Activated CD4-positive, alpha-beta T cell treated with anti-CD3 and anti-CD28 coated beads for 36 hours (primary cell): ENCODE results near the gene SGIP1. TPM values are rescaled to one million over a fixed set of nuclear protein-coding genes. Genes with fewer than 3 reads are reported as not detected.

Experiments
- ATAC-seq: fragments of 200-7000 bp; cut with Tn5 transposase; one replicate; pipeline ENCODE4 v1.10.0; 2021; ENCODE audit warnings: mild to moderate bottlenecking, moderate library complexity
- CTCF ChIA-PET: fragments of 350-600 bp; sonication (Branson Sonifier 250); formaldehyde crosslinking; loops from one replicate; lab custom pipeline; 2021; ENCODE audit warnings: antibody characterized with exemption; lab: Charles Lee
- POLR2A ChIA-PET: fragments of 350-600 bp; sonication (Branson Sonifier 250); formaldehyde crosslinking; loops from one replicate; lab custom pipeline; 2021; ENCODE audit warnings: antibody characterized with exemption, inconsistent platforms; lab: Charles Lee
- DNase-seq: peaks from one replicate; pipeline ENCODE4 v3.0.0-alpha.2; 2020
- H3K27ac Mint-ChIP-seq: one replicate; pipeline ENCODE4 v1.8.0; 2021; ENCODE audit warnings: mixed read lengths
- H3K27me3 Mint-ChIP-seq: one replicate; pipeline ENCODE4 v1.8.0; 2021; ENCODE audit warnings: mixed read lengths
- H3K36me3 Mint-ChIP-seq: one replicate; pipeline ENCODE4 v1.8.0; 2021; ENCODE audit warnings: low read depth, mixed read lengths
- H3K4me1 Mint-ChIP-seq: one replicate; pipeline ENCODE4 v1.8.0; 2021; ENCODE audit warnings: mixed read lengths
- H3K4me3 Mint-ChIP-seq: one replicate; pipeline ENCODE4 v1.8.0; 2021; ENCODE audit warnings: mild to moderate bottlenecking, moderate library complexity, mixed read lengths
- H3K9me3 Mint-ChIP-seq: one replicate; pipeline ENCODE4 v1.8.0; 2021; ENCODE audit warnings: low read depth, mixed read lengths
- intact Hi-C, 2 experiments: fragments of 100-400 bp; cut with DNase I in 1 of 2; cut with micrococcal nuclease in 1 of 2; formaldehyde crosslinking; loops; one replicate each; pipeline versions ENCODE4 v1.14.2 to v1.15.1; 2022 to 2024; cut with DNase I, micrococcal nuclease
- total RNA-seq, 2 experiments: library from RNA; stranded (reverse); gene quantifications; one replicate each; pipeline ENCODE4 v1.2.3, GENCODE V29; 2021

The SGIP1 gene
- total RNA-seq, 2 experiments from 2014 or later, result 0.02 to 0.05 TPM

DNA sequence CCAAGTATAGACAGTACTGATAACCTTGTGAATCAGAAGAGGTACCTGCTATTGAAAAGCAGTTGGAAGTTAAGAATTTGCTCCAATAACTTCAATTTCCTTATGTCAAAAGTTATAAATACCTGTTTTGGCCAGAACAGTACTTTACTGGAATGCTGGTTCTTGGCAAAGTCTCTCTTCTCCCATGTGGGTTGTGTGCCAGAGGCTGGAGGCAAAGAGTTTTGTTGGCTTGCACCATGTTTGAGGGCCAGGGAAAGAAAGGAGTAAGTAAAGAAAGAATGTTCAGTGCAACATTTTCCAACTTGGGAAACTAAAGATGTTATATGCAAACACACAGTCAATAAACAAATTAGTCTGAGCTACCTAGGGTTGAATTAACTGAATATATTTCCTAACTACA, 151.3 kb downstream of the SGIP1 start:
- DNase-seq (no peak), ATAC-seq (no peak)
- CTCF ChIA-PET, result interaction anchor here (1.1 to 1.2 kb wide), 2 partner anchors 39 to 41 kb away, joined by 3 read pairs; no protein-coding TSS in a partner anchor
- no peaks in the 10 kb centered on the region for H3K9me3 Mint-ChIP-seq
- peaks cover 4% of the 10 kb centered on the region for H3K27me3 Mint-ChIP-seq
- H3K4me1 Mint-ChIP-seq, result no peaks in the 10 kb centered on the region
- H3K4me3 Mint-ChIP-seq, result no peak overlapping the region
- no peak overlapping the region for H3K27ac Mint-ChIP-seq
- H3K36me3 Mint-ChIP-seq, result no peaks in the 10 kb centered on the region
- intact Hi-C loops, result no loop called here
- POLR2A ChIA-PET, result no interaction called here

GRCh38 chr1:66685670-66686069, 151.7 kb downstream of the SGIP1 start:
- Mint-ChIP-seq H3K4me1 (no peaks in the 10 kb centered on the region), H3K4me3 (no peak overlapping the region), H3K27ac (no peak overlapping the region), H3K27me3 (peaks cover 4% of the 10 kb centered on the region), H3K36me3 (no peaks in the 10 kb centered on the region), H3K9me3 (no peaks in the 10 kb centered on the region)
- ChIA-PET POLR2A (no interaction called here), CTCF (no interaction called here)
- intact Hi-C loops, result no loop called here
- DNase-seq, result no peak
- no peak for ATAC-seq

DNA sequence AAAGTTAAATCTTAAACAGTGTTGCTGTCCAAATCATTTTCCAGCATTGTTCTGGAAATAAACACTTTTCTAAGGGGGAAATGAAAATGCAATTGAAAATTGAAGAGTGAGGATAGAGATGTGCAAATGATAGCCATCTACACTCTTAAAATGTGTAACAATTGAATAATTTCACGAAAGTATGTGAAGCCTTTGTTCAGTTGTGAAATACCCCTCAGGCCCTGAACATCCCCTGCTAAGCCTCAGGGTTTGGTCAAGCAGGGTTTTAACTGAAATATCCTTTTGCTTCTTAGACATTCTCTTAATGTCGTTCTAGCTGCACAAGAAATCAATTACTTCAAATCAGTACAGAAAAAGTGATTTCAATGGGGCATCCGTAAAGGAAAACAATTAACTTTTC, 152.5 kb downstream of the SGIP1 start:
- peaks cover 5% of the 10 kb centered on the region for H3K27me3 Mint-ChIP-seq
- ChIA-PET CTCF (no interaction called here), POLR2A (no interaction called here)
- H3K36me3 Mint-ChIP-seq, result no peaks in the 10 kb centered on the region
- H3K9me3 Mint-ChIP-seq, result no peaks in the 10 kb centered on the region
- no peak for DNase-seq
- no peak overlapping the region for H3K27ac Mint-ChIP-seq
- ATAC-seq, result no peak
- intact Hi-C loops, result no loop called here
- H3K4me1 Mint-ChIP-seq, result no peaks in the 10 kb centered on the region
- H3K4me3 Mint-ChIP-seq, result no peak overlapping the region

- no peaks in the 10 kb centered on the region for H3K9me3 Mint-ChIP-seq
- H3K4me1 Mint-ChIP-seq, result no peaks in the 10 kb centered on the region
- H3K36me3 Mint-ChIP-seq, result no peaks in the 10 kb centered on the region
- intact Hi-C loops, result no loop called here
- H3K4me3 Mint-ChIP-seq, result no peak overlapping the region
- CTCF ChIA-PET, result interaction anchor here (0.6 kb wide), 1 partner anchor 43 kb away, joined by 4 read pairs; no protein-coding TSS in a partner anchor
- no peak for ATAC-seq
- DNase-seq, result no peak
- peaks cover 8% of the 10 kb centered on the region for H3K27me3 Mint-ChIP-seq
- no peak overlapping the region for H3K27ac Mint-ChIP-seq
- POLR2A ChIA-PET, result no interaction called here
Observed at GRCh38 chr1:66687358-66687757, 153.4 kb downstream of the SGIP1 start.

- no peak overlapping the region for H3K27ac Mint-ChIP-seq
Observed at GRCh38 chr1:66690666-66691381, 156.9 kb downstream of the SGIP1 start.

GRCh38 chr1:66692681-66693080, 158.7 kb downstream of the SGIP1 start:
- H3K36me3 Mint-ChIP-seq, result no peaks in the 10 kb centered on the region
- intact Hi-C loops, result no loop called here
- ChIA-PET CTCF (interaction anchor here (1.2 kb wide), 1 partner anchor 8 kb away, joined by 3 read pairs; no protein-coding TSS in a partner anchor), POLR2A (no interaction called here)
- H3K4me3 Mint-ChIP-seq, result no peak overlapping the region
- no peaks in the 10 kb centered on the region for H3K4me1 Mint-ChIP-seq
- DNase-seq (no peak), ATAC-seq (no peak)
- H3K9me3 Mint-ChIP-seq, result no peaks in the 10 kb centered on the region
- no peak overlapping the region for H3K27ac Mint-ChIP-seq
- H3K27me3 Mint-ChIP-seq, result peaks cover 6% of the 10 kb centered on the region

More at GRCh38 chr1:66690666-66691381, 156.9 kb downstream of the SGIP1 start:
- H3K4me1 Mint-ChIP-seq, result no peaks in the 10 kb centered on the region
- H3K36me3 Mint-ChIP-seq, result no peaks in the 10 kb centered on the region
- ATAC-seq (no peak), DNase-seq (no peak)
- H3K27me3 Mint-ChIP-seq, result peaks cover 6% of the 10 kb centered on the region
- intact Hi-C loops, result no loop called here
- CTCF ChIA-PET, result no interaction called here
- POLR2A ChIA-PET, result no interaction called here
- no peaks in the 10 kb centered on the region for H3K9me3 Mint-ChIP-seq
- H3K4me3 Mint-ChIP-seq, result no peak overlapping the region

DNA sequence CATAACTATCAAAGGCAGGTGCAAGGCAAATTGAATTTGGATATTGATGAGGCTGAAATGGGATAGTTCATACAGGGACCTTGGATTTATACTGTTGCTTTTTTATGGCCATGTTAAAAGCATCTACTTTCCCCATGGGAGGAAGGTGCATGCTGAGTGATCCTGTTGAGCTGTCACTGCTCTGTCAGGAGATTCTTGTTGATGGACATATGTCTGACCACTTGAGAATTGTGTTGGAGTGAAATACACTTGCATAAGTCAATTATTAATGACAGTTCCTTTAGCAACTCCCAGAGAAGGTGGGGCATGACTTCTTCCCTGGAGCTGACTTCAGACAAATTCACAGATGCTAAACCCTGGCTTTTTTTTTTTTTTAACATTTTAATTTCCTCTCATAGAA, 159.9 kb downstream of the SGIP1 start:
- Mint-ChIP-seq H3K27me3 (peaks cover 8% of the 10 kb centered on the region), H3K27ac (no peak overlapping the region), H3K36me3 (no peaks in the 10 kb centered on the region), H3K4me1 (no peaks in the 10 kb centered on the region), H3K9me3 (no peaks in the 10 kb centered on the region), H3K4me3 (no peak overlapping the region)
- DNase-seq, result no peak
- ATAC-seq, result no peak
- intact Hi-C loops, result no loop called here
- CTCF ChIA-PET, result interaction anchor here (0.6 to 1.2 kb wide), 3 partner anchors 9 to 118 kb away, joined by 3 read pairs; no protein-coding TSS in a partner anchor
- POLR2A ChIA-PET, result no interaction called here

DNA sequence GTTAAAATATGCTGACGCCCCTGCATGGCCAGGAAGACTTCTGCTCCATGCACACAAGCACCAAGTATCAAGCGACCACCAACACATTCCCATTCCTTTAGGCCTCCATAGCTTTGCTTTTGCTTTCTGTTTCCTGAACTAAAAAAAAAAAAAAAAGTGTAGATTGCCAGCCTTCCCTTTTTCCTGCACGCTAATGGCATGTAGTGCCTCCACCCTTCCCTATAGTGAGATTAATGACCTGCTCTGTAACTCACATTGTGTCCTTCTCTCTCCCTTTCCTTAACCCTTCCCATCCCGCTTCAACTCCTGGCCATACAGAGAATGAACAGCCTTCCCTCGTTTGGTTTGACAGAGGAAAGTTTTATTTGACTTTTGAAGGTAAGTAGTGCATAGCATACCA, 161.2 kb downstream of the SGIP1 start:
- Mint-ChIP-seq H3K36me3 (no peaks in the 10 kb centered on the region), H3K27me3 (peaks cover 12% of the 10 kb centered on the region), H3K4me3 (no peak overlapping the region), H3K9me3 (no peaks in the 10 kb centered on the region), H3K27ac (no peak overlapping the region), H3K4me1 (no peaks in the 10 kb centered on the region)
- intact Hi-C loops, result no loop called here
- ATAC-seq (no peak), DNase-seq (no peak)
- CTCF ChIA-PET, result no interaction called here
- POLR2A ChIA-PET, result no interaction called here

DNA sequence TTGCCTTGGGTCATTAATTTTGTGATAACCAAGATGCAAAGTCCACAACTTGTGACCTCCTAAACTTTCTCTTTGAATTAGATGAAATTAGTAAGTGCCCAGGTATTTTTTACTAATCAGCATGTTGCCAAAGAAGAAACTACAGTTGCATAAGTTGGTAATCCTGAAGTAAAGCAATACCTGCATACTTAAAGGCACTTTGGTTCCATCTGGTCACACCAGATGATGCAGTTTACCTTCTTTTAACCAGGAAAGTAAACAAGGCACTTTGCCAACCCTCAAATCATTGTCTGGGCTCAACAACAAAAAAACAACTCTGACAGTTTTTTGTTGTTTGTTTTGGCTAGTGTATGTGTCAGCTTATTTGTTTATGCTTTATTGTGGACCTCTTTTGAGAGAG, 162.8 kb downstream of the SGIP1 start:
- Mint-ChIP-seq H3K36me3 (no peaks in the 10 kb centered on the region), H3K4me1 (no peaks in the 10 kb centered on the region), H3K27ac (no peak overlapping the region), H3K4me3 (no peak overlapping the region), H3K27me3 (peaks cover 10% of the 10 kb centered on the region), H3K9me3 (no peaks in the 10 kb centered on the region)
- CTCF ChIA-PET, result no interaction called here
- ATAC-seq, result no peak
- POLR2A ChIA-PET, result no interaction called here
- no peak for DNase-seq
- intact Hi-C loops, result no loop called here

- CTCF ChIA-PET, result interaction anchor here (0.9 kb wide), 1 partner anchor 15 kb away, joined by 3 read pairs; no protein-coding TSS in a partner anchor
Observed at GRCh38 chr1:66699213-66699612, 165.3 kb downstream of the SGIP1 start.

DNA sequence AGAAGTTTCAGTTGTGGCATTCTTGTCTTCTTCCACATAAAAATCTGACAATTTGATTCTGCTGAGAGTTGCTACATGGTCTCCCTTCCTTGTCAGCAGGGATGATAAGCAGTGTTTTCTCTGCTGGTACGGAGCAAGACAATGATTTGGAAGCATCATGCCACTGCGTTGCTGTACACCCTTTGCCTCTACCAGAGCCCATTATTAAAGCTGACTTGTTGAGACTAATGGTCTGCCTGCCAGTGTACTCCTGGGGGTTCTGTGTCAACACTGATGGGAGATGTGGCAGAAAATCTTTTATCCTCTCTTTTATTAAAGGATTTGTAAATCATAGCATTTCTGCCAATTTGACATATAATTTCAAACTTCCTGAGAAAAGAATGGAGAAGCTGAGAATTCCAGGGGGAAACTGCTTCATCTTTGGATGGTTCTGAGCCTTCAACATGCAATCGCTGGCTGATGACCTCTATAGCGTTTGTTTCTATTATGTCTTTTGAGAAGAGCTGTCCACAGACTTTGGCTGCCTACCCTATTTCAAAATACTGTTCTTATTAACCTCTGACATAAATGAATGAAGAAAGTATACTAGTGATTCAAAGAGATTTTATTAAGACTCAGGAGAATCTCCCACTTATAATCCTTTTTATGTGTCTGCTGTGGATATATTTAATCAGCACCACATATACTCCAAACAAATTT, 170.4 kb downstream of the SGIP1 start:
- CTCF ChIA-PET, result interaction anchor here (0.6 kb wide), 1 partner anchor 83 kb away, joined by 4 read pairs; no protein-coding TSS in a partner anchor
- POLR2A ChIA-PET, result no interaction called here
- no peaks in the 10 kb centered on the region for H3K9me3 Mint-ChIP-seq

More at GRCh38 chr1:66699213-66699612, 165.3 kb downstream of the SGIP1 start:
- no peaks in the 10 kb centered on the region for H3K36me3 Mint-ChIP-seq
- H3K27me3 Mint-ChIP-seq, result peaks cover 10% of the 10 kb centered on the region
- intact Hi-C loops, result no loop called here
- DNase-seq, result no peak
- no peak overlapping the region for H3K4me3 Mint-ChIP-seq
- H3K4me1 Mint-ChIP-seq, result no peaks in the 10 kb centered on the region
- no peak overlapping the region for H3K27ac Mint-ChIP-seq
- ATAC-seq, result no peak
- no peaks in the 10 kb centered on the region for H3K9me3 Mint-ChIP-seq
- POLR2A ChIA-PET, result no interaction called here

DNA sequence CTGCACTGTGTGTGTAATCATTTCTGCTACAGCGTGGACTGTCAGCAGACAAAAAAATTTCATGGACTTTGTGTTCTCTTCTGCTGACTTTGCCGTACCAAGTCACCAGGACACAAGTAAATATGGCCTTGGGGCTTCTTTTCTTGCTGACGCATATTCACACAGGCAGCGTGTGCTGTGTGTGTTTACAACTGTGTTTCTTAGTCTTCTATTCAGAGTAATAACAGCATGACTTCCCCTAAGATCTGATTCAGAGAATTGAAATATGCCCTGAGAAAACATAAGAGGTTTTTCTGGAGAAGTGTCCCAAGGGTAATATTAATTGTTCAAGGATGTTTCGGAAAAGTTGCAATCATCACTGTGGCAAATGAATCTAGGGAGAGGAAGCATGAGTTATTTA, 171.2 kb downstream of the SGIP1 start:
- H3K36me3 Mint-ChIP-seq, result no peaks in the 10 kb centered on the region
- POLR2A ChIA-PET, result no interaction called here
- H3K27ac Mint-ChIP-seq, result no peak overlapping the region
- H3K4me1 Mint-ChIP-seq, result no peaks in the 10 kb centered on the region
- CTCF ChIA-PET, result no interaction called here
- peaks cover 5% of the 10 kb centered on the region for H3K27me3 Mint-ChIP-seq
- intact Hi-C loops, result no loop called here
- H3K9me3 Mint-ChIP-seq, result no peaks in the 10 kb centered on the region
- ATAC-seq (no peak), DNase-seq (no peak)
- H3K4me3 Mint-ChIP-seq, result no peak overlapping the region

More for the DNA sequence above, 170.4 kb downstream of the SGIP1 start:
- Mint-ChIP-seq H3K4me3 (no peak overlapping the region), H3K27ac (no peak overlapping the region), H3K36me3 (no peaks in the 10 kb centered on the region), H3K4me1 (no peaks in the 10 kb centered on the region), H3K27me3 (peaks cover 6% of the 10 kb centered on the region)
- no peak for DNase-seq
- intact Hi-C loops, result no loop called here
- no peak for ATAC-seq
